ENCODE data around the gene C5orf46.

Gene C5orf46

DNA sequence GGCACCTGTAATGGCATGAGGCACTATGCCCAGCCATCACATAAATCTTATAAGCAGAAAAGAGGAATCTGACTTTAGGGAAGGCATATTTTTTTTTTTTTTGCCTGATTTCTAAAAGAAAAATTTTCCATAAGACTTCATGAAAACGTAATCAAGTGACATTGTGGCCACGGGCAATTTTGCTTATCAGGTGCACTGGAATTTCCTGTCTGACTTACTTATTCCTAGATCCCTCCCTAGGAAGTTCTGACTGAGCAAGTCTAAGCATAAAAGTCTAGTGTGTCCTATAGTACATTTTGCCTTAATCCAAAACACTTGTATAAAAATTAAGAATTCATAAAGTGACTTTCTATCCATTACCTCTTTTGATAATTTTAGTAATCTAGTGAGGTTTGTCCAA, 12.5 kb downstream of the C5orf46 start:
- no peak for FAIRE-seq
- TF ChIP-seq, protein P1, sequence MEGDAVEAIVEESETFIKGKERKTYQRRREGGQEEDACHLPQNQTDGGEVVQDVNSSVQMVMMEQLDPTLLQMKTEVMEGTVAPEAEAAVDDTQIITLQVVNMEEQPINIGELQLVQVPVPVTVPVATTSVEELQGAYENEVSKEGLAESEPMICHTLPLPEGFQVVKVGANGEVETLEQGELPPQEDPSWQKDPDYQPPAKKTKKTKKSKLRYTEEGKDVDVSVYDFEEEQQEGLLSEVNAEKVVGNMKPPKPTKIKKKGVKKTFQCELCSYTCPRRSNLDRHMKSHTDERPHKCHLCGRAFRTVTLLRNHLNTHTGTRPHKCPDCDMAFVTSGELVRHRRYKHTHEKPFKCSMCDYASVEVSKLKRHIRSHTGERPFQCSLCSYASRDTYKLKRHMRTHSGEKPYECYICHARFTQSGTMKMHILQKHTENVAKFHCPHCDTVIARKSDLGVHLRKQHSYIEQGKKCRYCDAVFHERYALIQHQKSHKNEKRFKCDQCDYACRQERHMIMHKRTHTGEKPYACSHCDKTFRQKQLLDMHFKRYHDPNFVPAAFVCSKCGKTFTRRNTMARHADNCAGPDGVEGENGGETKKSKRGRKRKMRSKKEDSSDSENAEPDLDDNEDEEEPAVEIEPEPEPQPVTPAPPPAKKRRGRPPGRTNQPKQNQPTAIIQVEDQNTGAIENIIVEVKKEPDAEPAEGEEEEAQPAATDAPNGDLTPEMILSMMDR (IDR thresholded peaks at IDR 0.05; ENCODE audit: insufficient read depth, missing control alignments): no peak
- no peak for DNase-seq (ENCODE audit: insufficient read length, low spot score)

DNA sequence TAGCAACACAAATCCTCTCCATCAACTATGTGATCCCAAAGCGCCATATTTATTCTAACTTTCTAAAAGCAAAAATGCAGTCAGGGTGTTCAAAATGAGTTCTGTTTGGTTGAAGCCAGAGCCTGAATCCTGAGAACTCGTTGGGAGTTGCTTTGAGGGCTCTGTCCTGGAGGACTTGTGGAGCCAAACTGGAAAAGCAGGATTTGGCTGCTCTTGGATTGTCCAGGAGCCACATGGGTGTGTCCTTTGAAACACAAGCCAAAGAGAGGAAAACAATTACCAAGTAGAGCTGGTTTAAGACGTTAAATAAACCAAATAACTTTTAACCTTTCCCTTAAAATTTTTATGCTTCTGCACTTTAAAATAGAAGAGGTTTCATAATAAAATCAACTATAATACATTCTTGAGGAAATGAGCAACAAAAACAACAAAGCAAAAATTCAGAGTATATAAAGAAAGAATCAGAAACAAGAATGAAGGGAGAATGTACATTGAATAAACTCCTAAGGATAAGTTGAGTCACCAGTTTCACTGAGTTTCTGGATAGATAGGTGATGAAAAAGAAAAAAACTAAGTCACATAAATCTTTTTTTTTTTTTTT, 13.5 kb downstream of the C5orf46 start:
- DNase-seq (ENCODE audit: insufficient read length, low spot score) (no peak), FAIRE-seq (no peak)
- TF ChIP-seq, protein P1 (IDR thresholded peaks at IDR 0.05; ENCODE audit: insufficient read depth, missing control alignments): no peak

DNA sequence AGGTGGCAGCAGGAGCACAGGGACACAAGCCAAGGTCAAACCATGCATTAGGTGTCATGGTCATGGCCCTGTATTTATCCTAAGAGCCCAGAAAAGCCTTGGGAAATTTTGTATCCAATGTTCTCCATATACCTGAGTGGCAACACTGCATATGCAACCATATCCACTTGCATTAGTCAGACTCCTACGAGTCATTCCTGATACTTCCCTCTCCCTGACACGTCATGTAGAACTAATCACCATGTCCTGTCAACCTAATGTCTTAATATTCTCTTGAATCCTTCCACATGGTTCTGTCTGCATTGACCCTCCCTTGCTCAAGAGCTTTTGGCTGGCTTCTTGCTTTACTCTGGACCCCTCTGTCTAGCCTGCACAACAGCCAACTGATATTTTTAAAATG, 18.4 kb downstream of the C5orf46 start:
- no peak for DNase-seq (ENCODE audit: insufficient read length, low spot score)
- FAIRE-seq: no peak
- TF ChIP-seq, protein P1 (IDR thresholded peaks at IDR 0.05; ENCODE audit: insufficient read depth, missing control alignments): no peak

DNA sequence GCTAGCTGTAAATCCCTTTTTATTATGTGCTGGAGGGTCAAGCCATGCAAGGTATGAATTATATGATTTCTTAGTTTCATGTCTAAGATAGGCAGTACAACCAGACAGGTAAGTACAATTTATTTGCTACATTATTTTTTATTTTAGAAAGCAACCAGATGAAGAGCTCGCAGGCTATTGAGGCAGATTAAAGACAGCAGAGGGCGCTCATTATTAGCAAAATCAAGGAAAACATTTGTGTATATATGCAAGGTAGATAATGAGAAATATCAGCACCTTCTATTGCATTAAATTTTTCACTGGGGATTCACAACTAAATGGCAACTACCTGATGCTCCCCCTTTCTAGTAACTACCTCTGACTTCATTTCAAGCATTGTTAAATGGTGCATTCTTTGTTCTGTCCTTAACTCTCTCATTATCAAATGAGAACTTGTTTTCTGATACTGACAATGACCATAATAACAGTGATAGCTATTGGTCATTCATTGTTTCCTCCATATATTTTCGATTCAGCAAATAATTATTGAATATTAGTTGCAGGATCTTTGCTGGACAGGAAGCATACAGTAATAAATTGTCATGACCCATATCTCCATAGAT, 19.2 kb downstream of the C5orf46 start:
- TF ChIP-seq, protein P1 (IDR thresholded peaks at IDR 0.05; ENCODE audit: insufficient read depth, missing control alignments): peak; percentile 67
- FAIRE-seq: no peak
- DNase-seq (ENCODE audit: insufficient read length, low spot score): no peak

DNA sequence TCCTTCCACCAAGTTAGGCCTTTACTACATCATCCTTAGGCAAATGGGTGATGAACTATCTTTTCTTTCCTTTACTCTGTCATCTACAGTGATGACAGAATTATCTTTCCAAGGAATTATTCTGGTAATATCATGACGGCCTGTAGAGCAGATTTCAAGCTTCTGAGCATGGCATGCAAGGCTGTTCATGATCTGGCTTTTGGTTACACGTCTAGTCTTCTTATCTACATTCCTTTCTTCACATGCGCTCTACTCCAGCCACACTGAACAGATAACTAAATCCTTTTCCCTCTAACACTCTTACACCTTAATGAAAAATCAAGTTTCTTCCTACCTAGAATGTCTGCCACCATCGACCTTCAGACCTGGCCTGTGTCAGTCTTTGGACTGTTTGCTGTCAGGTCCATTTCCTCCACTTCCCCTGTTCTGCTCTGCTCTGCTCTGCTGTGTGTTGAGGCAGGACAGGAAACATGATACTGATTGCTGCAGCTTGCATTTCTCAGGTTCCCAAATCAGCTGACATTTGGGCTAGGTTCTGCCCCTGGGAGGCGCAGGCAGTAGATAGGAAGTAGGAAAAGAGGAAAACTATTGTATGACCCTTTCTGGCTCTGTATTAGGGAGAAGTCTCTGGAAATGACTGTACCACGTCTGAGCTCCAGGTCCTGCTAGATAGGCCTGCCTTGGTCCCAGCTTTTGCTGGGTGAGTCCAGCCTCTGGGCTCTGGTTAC, 23.6 kb downstream of the C5orf46 start:
- FAIRE-seq (no peak), DNase-seq (ENCODE audit: insufficient read length, low spot score) (no peak)
- TF ChIP-seq, protein P1 (IDR thresholded peaks at IDR 0.05; ENCODE audit: insufficient read depth, missing control alignments): no peak

DNA sequence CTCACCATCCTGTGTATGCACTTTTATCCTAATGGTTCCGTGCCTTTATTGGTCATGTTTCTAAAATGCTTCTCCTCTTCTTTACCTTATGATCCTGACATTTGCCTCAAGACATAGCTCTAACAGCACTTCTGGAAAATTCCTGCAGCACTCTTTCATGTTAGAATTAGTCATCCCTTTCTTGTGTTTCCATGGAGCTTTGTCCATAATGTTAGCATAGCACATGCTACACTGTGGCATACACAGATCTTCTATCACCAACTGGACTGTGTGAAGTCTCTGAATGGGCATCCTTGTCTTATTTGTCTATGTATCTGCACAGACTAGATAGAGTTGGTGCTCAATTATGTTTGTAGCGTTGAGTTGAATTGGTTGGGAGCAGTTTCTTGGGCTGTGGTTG, 25.9 kb downstream of the C5orf46 start:
- FAIRE-seq (no peak), DNase-seq (ENCODE audit: insufficient read length, low spot score) (no peak)
- TF ChIP-seq, protein P1 (IDR thresholded peaks at IDR 0.05; ENCODE audit: insufficient read depth, missing control alignments): no peak

DNA sequence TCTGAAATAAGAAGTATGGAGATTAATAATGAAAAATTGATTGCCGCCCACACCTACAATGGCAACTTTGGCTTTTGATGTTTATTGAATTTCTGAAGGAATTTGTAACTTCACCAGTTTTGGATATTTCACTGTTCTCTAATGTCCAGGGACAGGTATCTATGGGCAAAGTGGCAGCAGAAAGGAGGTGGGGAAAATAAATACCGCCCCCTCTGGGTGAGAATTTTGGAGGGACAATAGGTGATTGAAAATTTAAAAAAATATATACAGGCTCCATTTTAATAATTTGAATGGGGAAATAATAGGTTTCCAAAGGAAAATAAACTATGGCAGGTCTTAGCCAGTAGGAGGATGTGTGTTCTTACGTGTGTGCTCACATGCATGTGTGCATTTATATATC, 26.6 kb downstream of the C5orf46 start:
- TF ChIP-seq, protein P1 (IDR thresholded peaks at IDR 0.05; ENCODE audit: insufficient read depth, missing control alignments): no peak
- DNase-seq (ENCODE audit: insufficient read length, low spot score) (no peak), FAIRE-seq (no peak)
